ENCODE measurements around the gene ABHD16B.
A peak's percentile ranks its signal among the peaks of the same experiment; 100 is the strongest.

ABHD16B gene

GRCh38 chr20:63843778-63844177, 17.5 kb upstream of the ABHD16B start:
- no peaks in the 10 kb centered on the region for H3K36me3 ChIP-seq (ENCODE audit: insufficient read depth, insufficient read length, low read length)
- no peak for DNase-seq (ENCODE audit: low read depth, low spot score)
- H3K4me3 ChIP-seq (ENCODE audit: insufficient read length, low read depth), result no peak overlapping the region
- no peak overlapping the region for H3K9ac ChIP-seq (ENCODE audit: insufficient read length, low read depth)
- TF ChIP-seq YY1 (IDR thresholded peaks at IDR 0.05; ENCODE audit: insufficient read depth, insufficient read length) (no peak), ZNF274 (IDR thresholded peaks at IDR 0.05; ENCODE audit: low read depth, low read length) (no peak), SUZ12 (IDR thresholded peaks at IDR 0.05; ENCODE audit: extremely low read depth, insufficient read depth, insufficient read length) (no peak)
- no peaks in the 10 kb centered on the region for H3K9me3 ChIP-seq (ENCODE audit: insufficient read depth, low read length)
- no peaks in the 10 kb centered on the region for H3K27me3 ChIP-seq (ENCODE audit: insufficient read depth, insufficient read length)
- peaks cover 30% of the 10 kb centered on the region for H3K4me1 ChIP-seq (ENCODE audit: insufficient read depth, insufficient read length)

GRCh38 chr20:63844511-63844991, 16.7 kb upstream of the ABHD16B start:
- no peak for TF ChIP-seq ZNF274 (IDR thresholded peaks at IDR 0.05; ENCODE audit: low read depth, low read length)
- no peak for TF ChIP-seq SUZ12 (IDR thresholded peaks at IDR 0.05; ENCODE audit: extremely low read depth, insufficient read depth, insufficient read length)
- TF ChIP-seq YY1 (IDR thresholded peaks at IDR 0.05; ENCODE audit: insufficient read depth, insufficient read length), result no peak
- Histone ChIP-seq H3K9me3 (ENCODE audit: insufficient read depth, low read length) (no peaks in the 10 kb centered on the region), H3K4me1 (ENCODE audit: insufficient read depth, insufficient read length) (peaks cover 30% of the 10 kb centered on the region), H3K4me3 (ENCODE audit: insufficient read length, low read depth) (no peak overlapping the region), H3K36me3 (ENCODE audit: insufficient read depth, insufficient read length, low read length) (no peaks in the 10 kb centered on the region), H3K9ac (ENCODE audit: insufficient read length, low read depth) (no peak overlapping the region), H3K27me3 (ENCODE audit: insufficient read depth, insufficient read length) (no peaks in the 10 kb centered on the region)
- DNase-seq (ENCODE audit: low read depth, low spot score), result no peak

GRCh38 chr20:63846128-63846771, 15.0 kb upstream of the ABHD16B start:
- peak overlapping the region; percentile 49 for H3K4me3 ChIP-seq (ENCODE audit: insufficient read length, low read depth)
- no peaks in the 10 kb centered on the region for H3K36me3 ChIP-seq (ENCODE audit: insufficient read depth, insufficient read length, low read length)
- no peaks in the 10 kb centered on the region for H3K27me3 ChIP-seq (ENCODE audit: insufficient read depth, insufficient read length)
- no peak for DNase-seq (ENCODE audit: low read depth, low spot score)
- TF ChIP-seq SUZ12 (IDR thresholded peaks at IDR 0.05; ENCODE audit: extremely low read depth, insufficient read depth, insufficient read length) (no peak), YY1 (IDR thresholded peaks at IDR 0.05; ENCODE audit: insufficient read depth, insufficient read length) (no peak), ZNF274 (IDR thresholded peaks at IDR 0.05; ENCODE audit: low read depth, low read length) (no peak)
- H3K9me3 ChIP-seq (ENCODE audit: insufficient read depth, low read length), result no peaks in the 10 kb centered on the region
- H3K9ac ChIP-seq (ENCODE audit: insufficient read length, low read depth), result peak overlapping the region; percentile 88
- peaks cover 31% of the 10 kb centered on the region for H3K4me1 ChIP-seq (ENCODE audit: insufficient read depth, insufficient read length)

GRCh38 chr20:63846888-63847236, 14.4 kb upstream of the ABHD16B start:
- H3K4me1 ChIP-seq (ENCODE audit: insufficient read depth, insufficient read length), result peaks cover 31% of the 10 kb centered on the region
- no peak for DNase-seq (ENCODE audit: low read depth, low spot score)
- peak overlapping the region; percentile 33 for H3K4me3 ChIP-seq (ENCODE audit: insufficient read length, low read depth)
- H3K27me3 ChIP-seq (ENCODE audit: insufficient read depth, insufficient read length), result no peaks in the 10 kb centered on the region
- H3K36me3 ChIP-seq (ENCODE audit: insufficient read depth, insufficient read length, low read length), result no peaks in the 10 kb centered on the region
- H3K9me3 ChIP-seq (ENCODE audit: insufficient read depth, low read length), result no peaks in the 10 kb centered on the region
- TF ChIP-seq YY1 (IDR thresholded peaks at IDR 0.05; ENCODE audit: insufficient read depth, insufficient read length), result no peak
- TF ChIP-seq SUZ12 (IDR thresholded peaks at IDR 0.05; ENCODE audit: extremely low read depth, insufficient read depth, insufficient read length), result no peak
- TF ChIP-seq ZNF274 (IDR thresholded peaks at IDR 0.05; ENCODE audit: low read depth, low read length), result no peak
- peak overlapping the region; percentile 68 for H3K9ac ChIP-seq (ENCODE audit: insufficient read length, low read depth)

- no peaks in the 10 kb centered on the region for H3K27me3 ChIP-seq (ENCODE audit: insufficient read depth, insufficient read length)
- peak overlapping the region; percentile 33 for H3K4me3 ChIP-seq (ENCODE audit: insufficient read length, low read depth)
- no peaks in the 10 kb centered on the region for H3K36me3 ChIP-seq (ENCODE audit: insufficient read depth, insufficient read length, low read length)
- DNase-seq (ENCODE audit: low read depth, low spot score), result no peak
- H3K9ac ChIP-seq (ENCODE audit: insufficient read length, low read depth), result peak overlapping the region; percentile 68
- TF ChIP-seq ZNF274 (IDR thresholded peaks at IDR 0.05; ENCODE audit: low read depth, low read length) (no peak), SUZ12 (IDR thresholded peaks at IDR 0.05; ENCODE audit: extremely low read depth, insufficient read depth, insufficient read length) (no peak), YY1 (IDR thresholded peaks at IDR 0.05; ENCODE audit: insufficient read depth, insufficient read length) (no peak)
- H3K4me1 ChIP-seq (ENCODE audit: insufficient read depth, insufficient read length), result peaks cover 33% of the 10 kb centered on the region
- no peaks in the 10 kb centered on the region for H3K9me3 ChIP-seq (ENCODE audit: insufficient read depth, low read length)
Measured at GRCh38 chr20:63847237-63848002, 13.9 kb upstream of the ABHD16B start.

GRCh38 chr20:63848003-63848911, 13.0 kb upstream of the ABHD16B start:
- Histone ChIP-seq H3K9ac (ENCODE audit: insufficient read length, low read depth) (peak overlapping the region; percentile 68), H3K36me3 (ENCODE audit: insufficient read depth, insufficient read length, low read length) (no peaks in the 10 kb centered on the region), H3K9me3 (ENCODE audit: insufficient read depth, low read length) (no peaks in the 10 kb centered on the region), H3K4me1 (ENCODE audit: insufficient read depth, insufficient read length) (peaks cover 34% of the 10 kb centered on the region), H3K27me3 (ENCODE audit: insufficient read depth, insufficient read length) (no peaks in the 10 kb centered on the region), H3K4me3 (ENCODE audit: insufficient read length, low read depth) (peak overlapping the region; percentile 2)
- no peak for TF ChIP-seq ZNF274 (IDR thresholded peaks at IDR 0.05; ENCODE audit: low read depth, low read length)
- no peak for TF ChIP-seq YY1 (IDR thresholded peaks at IDR 0.05; ENCODE audit: insufficient read depth, insufficient read length)
- TF ChIP-seq SUZ12 (IDR thresholded peaks at IDR 0.05; ENCODE audit: extremely low read depth, insufficient read depth, insufficient read length), result no peak
- DNase-seq (ENCODE audit: low read depth, low spot score), result no peak
